OCI-LY1 (cell line): ENCODE data around the gene ABCA4.

Source experiments
- H2AFZ ChIP-seq: fragments of 200-600 bp; sonication (generic), shearing (Covaris generic); 2 replicates; pipeline ENCODE4 v1.6.0; 2014; ENCODE audit warnings: antibody characterized with exemption, mild to moderate bottlenecking, low read length
- H3F3A ChIP-seq: fragments of 200-600 bp; sonication (generic), shearing (Covaris generic); 2 replicates; pipeline ENCODE4 v1.6.0; 2014; ENCODE audit warnings: mild to moderate bottlenecking, antibody characterized with exemption, low read length, moderate library complexity; ENCODE audit not compliant: insufficient read depth
- H3K27ac ChIP-seq: fragments of 200-600 bp; sonication (generic); 2 replicates; pipeline ENCODE4 v1.5.1; 2014; ENCODE audit warnings: low read length, mixed run types, mild to moderate bottlenecking, low read depth; ENCODE audit not compliant: poor library complexity, severe bottlenecking
- H3K27me3 ChIP-seq: fragments of 200-600 bp; sonication (generic); 2 replicates; pipeline ENCODE4 v1.6.0; 2014; ENCODE audit warnings: antibody characterized with exemption, mild to moderate bottlenecking, low read length, moderate library complexity; ENCODE audit not compliant: insufficient read depth
- H3K36me3 ChIP-seq: fragments of 200-600 bp; sonication (generic); 2 replicates; pipeline ENCODE4 v1.6.1; 2014; ENCODE audit warnings: mild to moderate bottlenecking, antibody characterized with exemption, low read length, moderate library complexity, mixed read lengths; ENCODE audit not compliant: insufficient read depth
- H3K4me1 ChIP-seq: fragments of 200-600 bp; sonication (generic); 2 replicates; pipeline ENCODE4 v1.5.1; 2014; ENCODE audit warnings: mild to moderate bottlenecking, low read length, moderate library complexity; ENCODE audit not compliant: insufficient read depth, severe bottlenecking
- H3K4me2 ChIP-seq: fragments of 200-600 bp; sonication (generic), shearing (Covaris generic); 2 replicates; pipeline ENCODE4 v1.6.1; 2014; ENCODE audit warnings: low read length
- H3K4me3 ChIP-seq: fragments of 200-600 bp; sonication (generic); 2 replicates; pipeline ENCODE4 v1.5.1; 2014; ENCODE audit warnings: low read length, low read depth, mild to moderate bottlenecking, mixed read lengths; ENCODE audit not compliant: poor library complexity, severe bottlenecking
- H3K79me2 ChIP-seq: fragments of 200-600 bp; shearing (Covaris generic); 2 replicates; pipeline ENCODE4 v1.6.1; 2016; ENCODE audit warnings: mixed run types, low read length, mixed read lengths; ENCODE audit not compliant: insufficient read depth
- H3K9ac ChIP-seq: fragments of 200-600 bp; sonication (generic), shearing (Covaris generic); 2 replicates; pipeline ENCODE4 v1.6.1; 2014; ENCODE audit warnings: mild to moderate bottlenecking, low read length, mixed read lengths
- H3K9me2 ChIP-seq: fragments of 200-600 bp; sonication (generic), shearing (Covaris generic); 2 replicates; pipeline ENCODE4 v1.6.1; 2014; ENCODE audit warnings: low read depth, mild to moderate bottlenecking, low read length, mixed read lengths
- H3K9me3 ChIP-seq: fragments of 200-600 bp; shearing (Covaris generic); 2 replicates; pipeline ENCODE4 v1.6.1; 2014; ENCODE audit warnings: low read length, mixed read lengths
- H4K20me1 ChIP-seq: fragments of 200-600 bp; sonication (generic), shearing (Covaris generic); 2 replicates; pipeline ENCODE4 v1.6.0; 2016; ENCODE audit warnings: mild to moderate bottlenecking, low read length; ENCODE audit not compliant: insufficient read depth
- EZH2 ChIP-seq: fragments of 200-600 bp; sonication (generic), shearing (Covaris generic); IDR thresholded peaks from 2 replicates; pipeline ENCODE4 v1.8.0; 2017; ENCODE audit warnings: borderline replicate concordance, mixed run types, mild to moderate bottlenecking, antibody characterized with exemption, low read length, moderate library complexity, mixed read lengths
- TF ChIP-seq, protein P1 (sequence below): fragments of 200-600 bp; sonication (generic), shearing (Covaris generic); IDR thresholded peaks from 2 replicates; pipeline ENCODE4 v1.5.1; 2017; ENCODE audit warnings: mild to moderate bottlenecking, antibody characterized with exemption, low read length, moderate library complexity, mixed read lengths

The ABCA4 gene

DNA sequence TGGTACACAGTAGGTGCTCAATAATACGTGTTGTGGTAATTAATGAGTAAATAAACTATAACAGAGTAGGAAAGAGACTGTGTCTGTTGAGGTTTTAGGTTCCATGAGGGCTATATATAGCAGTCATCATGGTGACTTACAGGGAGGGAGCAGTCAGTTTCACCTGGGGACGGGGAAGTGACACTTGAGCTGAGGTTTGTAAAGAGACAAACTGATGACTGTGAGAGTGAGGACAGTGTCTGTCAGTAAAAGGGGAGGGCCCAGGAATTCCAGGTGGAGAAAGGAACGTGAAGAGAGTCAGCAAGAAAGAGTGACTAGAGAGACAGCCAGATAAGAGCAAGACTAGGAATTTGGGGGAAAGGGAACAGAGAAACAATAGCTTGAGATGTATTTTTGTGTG lies 30.2 kb downstream of the ABCA4 start:
- no peaks in the 10 kb centered on the region for H3K79me2 ChIP-seq
- no peak overlapping the region for H3K9ac ChIP-seq
- no peak overlapping the region for H3K27ac ChIP-seq
- H3K9me3 ChIP-seq = no peaks in the 10 kb centered on the region
- TF ChIP-seq EZH2 = no peak
- TF ChIP-seq, protein P1, sequence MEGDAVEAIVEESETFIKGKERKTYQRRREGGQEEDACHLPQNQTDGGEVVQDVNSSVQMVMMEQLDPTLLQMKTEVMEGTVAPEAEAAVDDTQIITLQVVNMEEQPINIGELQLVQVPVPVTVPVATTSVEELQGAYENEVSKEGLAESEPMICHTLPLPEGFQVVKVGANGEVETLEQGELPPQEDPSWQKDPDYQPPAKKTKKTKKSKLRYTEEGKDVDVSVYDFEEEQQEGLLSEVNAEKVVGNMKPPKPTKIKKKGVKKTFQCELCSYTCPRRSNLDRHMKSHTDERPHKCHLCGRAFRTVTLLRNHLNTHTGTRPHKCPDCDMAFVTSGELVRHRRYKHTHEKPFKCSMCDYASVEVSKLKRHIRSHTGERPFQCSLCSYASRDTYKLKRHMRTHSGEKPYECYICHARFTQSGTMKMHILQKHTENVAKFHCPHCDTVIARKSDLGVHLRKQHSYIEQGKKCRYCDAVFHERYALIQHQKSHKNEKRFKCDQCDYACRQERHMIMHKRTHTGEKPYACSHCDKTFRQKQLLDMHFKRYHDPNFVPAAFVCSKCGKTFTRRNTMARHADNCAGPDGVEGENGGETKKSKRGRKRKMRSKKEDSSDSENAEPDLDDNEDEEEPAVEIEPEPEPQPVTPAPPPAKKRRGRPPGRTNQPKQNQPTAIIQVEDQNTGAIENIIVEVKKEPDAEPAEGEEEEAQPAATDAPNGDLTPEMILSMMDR = no peak
- H3K4me3 ChIP-seq = no peak overlapping the region
- H3K4me1 ChIP-seq = no peaks in the 10 kb centered on the region
- H3K36me3 ChIP-seq = no peaks in the 10 kb centered on the region
- no peak overlapping the region for H3K4me2 ChIP-seq
- H3K27me3 ChIP-seq = no peaks in the 10 kb centered on the region
- no peaks in the 10 kb centered on the region for H3K9me2 ChIP-seq
- H3F3A ChIP-seq = no peaks in the 10 kb centered on the region
- H4K20me1 ChIP-seq = no peaks in the 10 kb centered on the region
- no peak overlapping the region for H2AFZ ChIP-seq

DNA sequence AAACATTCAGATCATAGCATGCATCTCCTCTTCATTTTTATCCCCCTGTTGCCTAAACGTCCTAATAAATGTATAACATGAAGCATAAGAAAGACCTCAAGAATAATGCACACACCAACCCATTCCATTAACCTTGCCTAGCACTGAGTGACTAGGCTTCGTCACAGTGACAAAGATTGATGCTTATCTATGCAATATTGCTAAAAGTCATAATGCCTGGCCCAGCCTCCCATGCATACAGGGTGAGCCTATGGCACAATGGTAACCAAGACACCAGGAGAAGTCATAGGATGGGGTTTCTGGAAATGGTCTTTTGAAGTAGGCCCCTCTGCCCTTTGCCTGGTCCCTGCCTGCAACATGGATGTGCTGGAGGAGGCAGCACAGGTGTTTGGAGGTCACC lies 33.8 kb downstream of the ABCA4 start:
- TF ChIP-seq, protein P1 = no peak
- TF ChIP-seq EZH2 = no peak
- Histone ChIP-seq H3K79me2 (no peaks in the 10 kb centered on the region), H3K4me2 (no peak overlapping the region), H3K4me3 (no peak overlapping the region), H3K9me2 (no peaks in the 10 kb centered on the region), H3F3A (no peaks in the 10 kb centered on the region), H3K4me1 (no peaks in the 10 kb centered on the region), H2AFZ (no peak overlapping the region), H3K9ac (no peak overlapping the region), H3K9me3 (no peaks in the 10 kb centered on the region), H4K20me1 (no peaks in the 10 kb centered on the region), H3K36me3 (no peaks in the 10 kb centered on the region), H3K27me3 (no peaks in the 10 kb centered on the region), H3K27ac (no peak overlapping the region)

DNA sequence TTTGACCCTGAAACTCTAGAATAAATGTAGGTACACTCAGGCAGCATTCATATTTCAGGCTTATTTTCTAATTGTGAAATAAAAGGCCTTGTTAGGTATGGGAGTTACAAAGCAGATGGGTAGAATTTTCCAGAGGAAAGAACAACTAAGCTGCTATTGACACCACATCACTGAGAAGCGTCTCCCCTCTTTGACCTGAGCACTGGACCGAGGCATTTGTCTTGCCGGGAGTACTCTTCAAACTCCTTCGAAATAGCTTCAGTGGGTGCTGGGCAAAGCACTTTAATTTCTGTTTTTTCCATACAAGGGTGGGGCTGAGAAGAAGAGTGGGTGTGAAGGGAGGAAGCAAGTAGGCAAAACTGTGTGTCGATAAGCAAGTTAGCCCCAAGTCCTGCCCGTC lies 36.4 kb downstream of the ABCA4 start:
- no peak for TF ChIP-seq EZH2
- TF ChIP-seq, protein P1 = no peak
- H3K9me3 ChIP-seq = no peaks in the 10 kb centered on the region
- no peaks in the 10 kb centered on the region for H3K36me3 ChIP-seq
- H3K4me3 ChIP-seq = no peak overlapping the region
- H3K9me2 ChIP-seq = no peaks in the 10 kb centered on the region
- H3K79me2 ChIP-seq = no peaks in the 10 kb centered on the region
- H3K9ac ChIP-seq = no peak overlapping the region
- H4K20me1 ChIP-seq = no peaks in the 10 kb centered on the region
- no peaks in the 10 kb centered on the region for H3K4me1 ChIP-seq
- no peak overlapping the region for H3K4me2 ChIP-seq
- no peaks in the 10 kb centered on the region for H3K27me3 ChIP-seq
- no peak overlapping the region for H2AFZ ChIP-seq
- H3K27ac ChIP-seq = no peak overlapping the region
- H3F3A ChIP-seq = no peaks in the 10 kb centered on the region
